Right atrium auricular region (tissue), 2 donors: ENCODE results near the gene TRIO. TPM values are rescaled to one million over a fixed set of nuclear protein-coding genes. Genes with fewer than 3 reads are reported as not detected.

Experiments
- DNase-seq: peaks from one replicate; pipeline ENCODE4 v3.0.0-alpha.2; 2019; ENCODE audit warnings: low spot score
- H3K27ac ChIP-seq, 2 donors: fragments of 200-600 bp; sonication (generic); 1 replicate in 1 of 2; 2 replicates in 1 of 2; pipeline ENCODE4 v1.5.1; 2016 to 2019
- H3K27me3 ChIP-seq, 2 donors: fragments of 200-600 bp; sonication (generic); one replicate each; pipeline versions ENCODE4 v1.5.1 to v1.6.0; 2017 to 2019
- H3K36me3 ChIP-seq: fragments of 200-600 bp; sonication (generic); one replicate; pipeline ENCODE4 v1.5.1; 2016
- H3K4me1 ChIP-seq, 2 donors: fragments of 200-600 bp; sonication (generic); one replicate each; pipeline versions ENCODE4 v1.5.1 to v1.6.0; 2017 to 2019
- H3K4me3 ChIP-seq, 2 donors: fragments of 200-600 bp; sonication (generic); 1 replicate in 1 of 2; 2 replicates in 1 of 2; pipeline ENCODE4 v1.5.1; 2017 to 2019; ENCODE audit warnings: mild to moderate bottlenecking in 1 of 2, moderate library complexity in 1 of 2
- H3K9me3 ChIP-seq, 2 donors: fragments of 200-600 bp; sonication (generic); one replicate each; pipeline ENCODE4 v1.5.1; 2019
- total RNA-seq, 2 donors: library from RNA; depleted of rRNA; stranded (reverse); fragments of >200 nt; gene quantifications; one replicate each; pipeline ENCODE4 v1.1.0, GENCODE V29; 2016
- TF ChIP-seq, protein P1 (sequence below), 2 donors: fragments of 200-600 bp; sonication (generic); IDR thresholded peaks; one replicate each; pipeline ENCODE4 v1.5.1; 2019; ENCODE audit warnings: antibody characterized with exemption in 2 of 2

Gene TRIO
- total RNA-seq, 2 donors from 2014 or later = 51.6 to 67.0 TPM

DNA sequence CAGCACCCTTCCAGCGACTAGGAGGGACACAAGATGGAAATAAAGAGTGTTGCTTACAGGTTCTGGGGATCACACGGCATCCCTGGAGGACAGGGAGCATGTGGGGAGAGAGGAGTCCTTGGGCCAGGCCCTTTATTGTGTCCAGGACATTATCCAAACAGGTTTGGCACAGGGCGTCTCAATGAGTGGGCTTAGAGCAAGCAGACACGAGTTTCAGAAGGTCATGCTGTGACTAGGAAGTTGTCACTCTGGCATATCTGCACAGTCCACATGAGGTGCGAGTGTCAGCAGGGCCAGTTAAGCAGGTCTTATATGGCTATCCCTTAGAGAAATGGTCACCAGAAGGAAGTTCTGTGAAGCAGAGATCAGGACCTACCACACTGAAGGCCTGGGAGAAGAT, 263.9 kb downstream of the TRIO start:
- Histone ChIP-seq H3K27ac (peak overlapping the region; percentile 55 to 68), H3K9me3 (no peaks in the 10 kb centered on the region), H3K27me3 (no peaks in the 10 kb centered on the region), H3K4me1 (peaks cover 0 to 18% of the 10 kb centered on the region in 2 donors), H3K36me3 (peaks cover 20% of the 10 kb centered on the region), H3K4me3 (no peak overlapping the region)
- TF ChIP-seq, protein P1, sequence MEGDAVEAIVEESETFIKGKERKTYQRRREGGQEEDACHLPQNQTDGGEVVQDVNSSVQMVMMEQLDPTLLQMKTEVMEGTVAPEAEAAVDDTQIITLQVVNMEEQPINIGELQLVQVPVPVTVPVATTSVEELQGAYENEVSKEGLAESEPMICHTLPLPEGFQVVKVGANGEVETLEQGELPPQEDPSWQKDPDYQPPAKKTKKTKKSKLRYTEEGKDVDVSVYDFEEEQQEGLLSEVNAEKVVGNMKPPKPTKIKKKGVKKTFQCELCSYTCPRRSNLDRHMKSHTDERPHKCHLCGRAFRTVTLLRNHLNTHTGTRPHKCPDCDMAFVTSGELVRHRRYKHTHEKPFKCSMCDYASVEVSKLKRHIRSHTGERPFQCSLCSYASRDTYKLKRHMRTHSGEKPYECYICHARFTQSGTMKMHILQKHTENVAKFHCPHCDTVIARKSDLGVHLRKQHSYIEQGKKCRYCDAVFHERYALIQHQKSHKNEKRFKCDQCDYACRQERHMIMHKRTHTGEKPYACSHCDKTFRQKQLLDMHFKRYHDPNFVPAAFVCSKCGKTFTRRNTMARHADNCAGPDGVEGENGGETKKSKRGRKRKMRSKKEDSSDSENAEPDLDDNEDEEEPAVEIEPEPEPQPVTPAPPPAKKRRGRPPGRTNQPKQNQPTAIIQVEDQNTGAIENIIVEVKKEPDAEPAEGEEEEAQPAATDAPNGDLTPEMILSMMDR (IDR thresholded peaks at IDR 0.05) = no peak
- no peak for DNase-seq

DNA sequence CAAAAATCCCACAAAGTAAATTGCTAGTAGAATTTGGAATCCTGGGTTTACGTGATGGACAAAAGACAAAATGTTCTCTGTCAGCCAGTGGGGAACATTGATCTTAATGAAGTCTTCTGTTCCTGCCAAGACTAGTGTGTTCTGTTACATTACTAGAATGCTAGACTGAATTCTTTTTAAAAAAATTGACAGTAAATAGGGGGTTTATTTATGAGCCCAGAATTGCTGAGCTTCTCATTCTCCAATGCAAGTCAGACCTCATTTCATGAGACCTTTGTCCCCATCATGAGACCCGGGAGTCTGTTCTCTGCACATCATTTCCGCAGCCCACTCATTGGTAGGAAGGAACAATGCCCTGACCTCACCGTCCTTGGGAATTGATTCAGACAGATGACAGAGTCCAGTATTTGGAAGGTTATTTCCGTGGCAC, 264.6 kb downstream of the TRIO start:
- Histone ChIP-seq H3K27me3 (no peaks in the 10 kb centered on the region), H3K36me3 (peaks cover 20% of the 10 kb centered on the region), H3K4me1 (peaks cover 0 to 18% of the 10 kb centered on the region in 2 donors)

DNA sequence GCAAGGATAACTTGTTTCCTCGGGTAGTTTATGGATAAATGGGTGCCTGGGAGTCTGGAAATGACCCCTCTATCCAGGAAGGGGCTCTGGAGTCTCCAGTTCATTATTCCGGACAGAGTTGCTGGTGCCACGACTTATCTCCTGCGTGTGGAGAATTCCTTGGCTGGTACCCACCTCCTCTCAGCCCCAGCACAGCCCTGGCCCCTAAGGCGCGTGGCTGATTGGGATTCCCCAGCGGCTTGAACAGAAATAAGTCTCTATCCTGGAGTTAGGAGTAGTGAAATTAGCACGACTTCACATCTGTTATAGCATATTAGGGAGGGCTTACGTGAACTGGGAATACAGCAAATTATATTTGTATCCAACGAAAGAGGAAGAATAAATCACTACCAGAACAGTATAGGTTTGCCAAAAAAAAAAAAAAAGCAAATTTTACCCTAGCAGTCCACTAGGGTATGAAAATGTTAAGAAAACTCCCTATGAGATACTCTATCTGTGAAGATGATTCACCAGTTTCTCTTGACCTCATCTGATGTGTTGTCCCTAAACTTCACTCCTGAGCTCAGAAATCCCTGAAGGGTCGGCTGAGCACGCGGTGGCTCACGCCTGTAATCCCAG, 265.9 kb downstream of the TRIO start:
- DNase-seq = no peak
- Histone ChIP-seq H3K27me3 (no peaks in the 10 kb centered on the region), H3K4me1 (peaks cover 0 to 18% of the 10 kb centered on the region in 2 donors), H3K36me3 (peaks cover 26% of the 10 kb centered on the region), H3K9me3 (no peaks in the 10 kb centered on the region), H3K4me3 (no peak overlapping the region), H3K27ac (peak overlapping the region; percentile 55 to 68)
- TF ChIP-seq, protein P1 (IDR thresholded peaks at IDR 0.05) = peak in 1 of 2 donors; percentile 25

More for the DNA sequence above, 264.6 kb downstream of the TRIO start:
- H3K27ac ChIP-seq = peak overlapping the region; percentile 55 to 68
- no peak overlapping the region for H3K4me3 ChIP-seq
- no peak for DNase-seq
- no peaks in the 10 kb centered on the region for H3K9me3 ChIP-seq
- TF ChIP-seq, protein P1 (IDR thresholded peaks at IDR 0.05) = no peak

DNA sequence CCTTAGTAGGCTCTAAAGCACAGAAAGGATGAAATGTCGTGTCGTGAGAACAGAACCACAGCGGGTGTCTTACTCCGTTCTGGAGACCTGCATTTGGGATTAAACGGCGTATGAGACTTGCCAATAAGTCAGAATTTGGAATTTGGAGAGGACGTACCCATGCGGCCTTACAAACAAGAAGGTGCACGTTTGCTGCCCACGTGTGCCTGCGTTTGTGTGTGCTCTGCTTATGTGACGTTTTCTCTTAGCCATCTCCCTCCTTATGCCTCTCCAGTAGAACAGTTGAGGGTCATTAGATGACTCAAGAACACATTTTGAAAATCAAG, 266.9 kb downstream of the TRIO start:
- Histone ChIP-seq H3K4me3 (no peak overlapping the region), H3K9me3 (no peaks in the 10 kb centered on the region), H3K4me1 (peaks cover 0 to 18% of the 10 kb centered on the region in 2 donors), H3K27me3 (no peaks in the 10 kb centered on the region), H3K36me3 (peaks cover 31% of the 10 kb centered on the region), H3K27ac (peak overlapping the region; percentile 50 to 68)
- TF ChIP-seq, protein P1 (IDR thresholded peaks at IDR 0.05) = no peak
- DNase-seq = no peak

DNA sequence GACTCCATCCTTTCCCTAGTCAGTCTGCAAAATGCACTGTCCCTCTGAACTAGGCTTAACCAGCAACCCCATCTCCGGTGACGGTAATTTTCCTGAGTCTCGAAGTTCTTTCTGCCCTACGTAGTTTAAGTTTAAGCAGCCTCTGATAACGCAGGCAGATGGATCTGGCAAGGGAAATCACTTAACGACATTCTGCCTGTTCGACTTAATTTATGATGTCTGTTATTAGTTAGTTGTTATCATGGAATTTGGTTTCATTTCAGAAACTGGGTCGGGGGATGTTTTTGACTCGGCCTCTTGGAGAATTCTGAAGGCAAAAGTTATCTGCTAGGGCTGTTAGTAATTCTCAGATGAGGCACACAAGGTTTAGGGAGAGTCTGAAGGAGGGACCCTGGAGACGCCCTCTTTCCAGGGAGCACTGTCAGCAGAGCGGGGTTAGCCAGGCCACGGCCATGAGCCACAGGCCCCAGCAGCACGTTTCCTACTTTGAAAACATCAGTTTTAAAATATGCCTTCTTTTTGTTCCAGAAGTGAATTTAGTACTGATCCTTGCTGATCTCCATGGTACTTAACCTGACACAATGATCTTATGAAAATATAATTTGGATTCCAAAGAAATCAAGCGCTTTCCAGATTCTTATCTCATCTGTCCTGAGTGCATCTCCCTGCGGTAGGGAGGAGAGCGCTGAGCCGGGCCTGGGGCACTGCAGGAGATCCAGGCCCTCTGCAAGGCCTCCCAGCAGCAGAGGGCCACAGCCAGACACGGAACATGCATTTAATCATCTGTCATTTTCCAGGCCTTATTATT, 267.5 kb downstream of the TRIO start:
- TF ChIP-seq, protein P1 (IDR thresholded peaks at IDR 0.05) = no peak
- H3K27ac ChIP-seq = peak overlapping the region; percentile 50 to 68
- no peak overlapping the region for H3K4me3 ChIP-seq
- no peaks in the 10 kb centered on the region for H3K27me3 ChIP-seq
- no peaks in the 10 kb centered on the region for H3K9me3 ChIP-seq
- no peak for DNase-seq
- H3K36me3 ChIP-seq = peaks cover 28% of the 10 kb centered on the region
- peaks cover 0 to 18% of the 10 kb centered on the region in 2 donors for H3K4me1 ChIP-seq
